ENCODE data around the gene PSTPIP2.

DNA sequence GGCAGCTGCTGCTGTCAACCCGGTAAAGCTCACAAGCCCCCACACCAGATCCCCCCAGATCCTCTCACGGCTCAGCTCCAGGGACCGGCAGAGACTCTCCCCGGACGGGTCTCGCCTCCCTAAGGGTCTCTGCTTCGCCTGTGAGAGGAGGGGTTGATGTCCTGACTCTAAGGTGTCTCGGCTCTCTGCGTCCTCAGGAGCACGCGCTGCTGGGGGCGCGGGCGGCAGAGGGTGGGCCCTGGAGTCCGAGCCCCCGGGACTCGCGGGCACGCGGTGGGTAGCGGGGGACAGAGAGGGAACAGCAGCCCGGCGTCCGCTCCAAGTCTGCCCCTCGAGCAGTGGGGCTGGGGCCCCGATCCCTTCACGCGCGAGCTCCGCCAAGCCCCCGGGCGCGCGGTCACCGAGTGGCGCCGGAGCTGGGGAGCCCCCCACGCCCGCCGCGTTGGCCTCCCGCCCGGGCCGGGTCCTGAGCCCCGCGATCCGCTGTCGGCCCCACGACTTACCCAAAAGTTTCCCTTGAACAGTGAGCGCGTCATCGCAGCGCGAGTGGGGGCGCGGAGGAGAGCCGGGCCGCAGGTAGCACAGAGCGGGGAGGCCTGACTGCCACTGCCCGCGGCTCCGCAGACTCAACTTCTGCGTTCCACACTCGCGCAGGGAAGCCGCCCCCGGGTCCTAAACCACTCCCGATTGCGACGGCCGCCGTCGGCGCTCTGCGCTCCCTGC, at the start of gene PSTPIP2:
- peak; percentile 73 for TF ChIP-seq POLR2A (IDR thresholded peaks at IDR 0.05)
- TF ChIP-seq, protein P1, sequence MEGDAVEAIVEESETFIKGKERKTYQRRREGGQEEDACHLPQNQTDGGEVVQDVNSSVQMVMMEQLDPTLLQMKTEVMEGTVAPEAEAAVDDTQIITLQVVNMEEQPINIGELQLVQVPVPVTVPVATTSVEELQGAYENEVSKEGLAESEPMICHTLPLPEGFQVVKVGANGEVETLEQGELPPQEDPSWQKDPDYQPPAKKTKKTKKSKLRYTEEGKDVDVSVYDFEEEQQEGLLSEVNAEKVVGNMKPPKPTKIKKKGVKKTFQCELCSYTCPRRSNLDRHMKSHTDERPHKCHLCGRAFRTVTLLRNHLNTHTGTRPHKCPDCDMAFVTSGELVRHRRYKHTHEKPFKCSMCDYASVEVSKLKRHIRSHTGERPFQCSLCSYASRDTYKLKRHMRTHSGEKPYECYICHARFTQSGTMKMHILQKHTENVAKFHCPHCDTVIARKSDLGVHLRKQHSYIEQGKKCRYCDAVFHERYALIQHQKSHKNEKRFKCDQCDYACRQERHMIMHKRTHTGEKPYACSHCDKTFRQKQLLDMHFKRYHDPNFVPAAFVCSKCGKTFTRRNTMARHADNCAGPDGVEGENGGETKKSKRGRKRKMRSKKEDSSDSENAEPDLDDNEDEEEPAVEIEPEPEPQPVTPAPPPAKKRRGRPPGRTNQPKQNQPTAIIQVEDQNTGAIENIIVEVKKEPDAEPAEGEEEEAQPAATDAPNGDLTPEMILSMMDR (IDR thresholded peaks at IDR 0.05), result no peak

Measured in right lobe of liver (tissue), 4 donors.